H1 (cell line): ENCODE measurements around the gene C14orf132. TPM values are rescaled to one million over a fixed set of nuclear protein-coding genes. Genes with fewer than 3 reads are reported as not detected.

Source experiments
- CTCF ChIA-PET: fragments of 300-600 bp; sonication (Branson Sonifier 250); formaldehyde crosslinking; loops from one replicate; lab custom pipeline; 2021; ENCODE audit not compliant: partially characterized antibody; lab: Charles Lee
- POLR2A ChIA-PET: fragments of 300-600 bp; sonication (Branson Sonifier 250); formaldehyde crosslinking; loops from one replicate; lab custom pipeline; 2021; ENCODE audit warnings: inconsistent platforms; ENCODE audit not compliant: partially characterized antibody; lab: Charles Lee
- DNase-seq, 2 experiments: peaks; one replicate each; pipeline versions ENCODE4 v3.0.0 to v3.0.0-alpha.2; 2010 to 2022; ENCODE audit warnings: low spot score in 2 of 2, low read depth in 1 of 2, mixed read lengths in 1 of 2
- FAIRE-seq: peaks from 2 replicates; lab custom pipeline; 2011; peaks lifted over from hg19 to GRCh38; lab: Jason Lieb, UNC
- H2AFZ ChIP-seq: 2 replicates; pipeline ENCODE4 v1.8.1; 2012; ENCODE audit warnings: low read length, inconsistent platforms
- H2AK5ac ChIP-seq: 2 replicates; pipeline ENCODE4 v1.6.1; 2013; ENCODE audit warnings: low read depth, low read length
- H2BK120ac ChIP-seq: replicated peaks from 2 replicates; pipeline ENCODE3; 2013; ENCODE audit warnings: low read depth, low read length, inconsistent platforms
- H2BK12ac ChIP-seq: 2 replicates; pipeline ENCODE4 v1.6.1; 2013; ENCODE audit warnings: low read depth, low read length
- H2BK15ac ChIP-seq: 2 replicates; pipeline ENCODE4 v1.6.1; 2013; ENCODE audit warnings: low read length
- H2BK20ac ChIP-seq: 2 replicates; pipeline ENCODE4 v1.6.1; 2013; ENCODE audit warnings: low read length
- H2BK5ac ChIP-seq: 2 replicates; pipeline ENCODE4 v1.6.1; 2013; ENCODE audit warnings: low read depth, low read length
- H3K14ac ChIP-seq: 2 replicates; pipeline ENCODE4 v1.6.1; 2013; ENCODE audit warnings: inconsistent platforms; ENCODE audit not compliant: insufficient read length
- H3K18ac ChIP-seq: 2 replicates; pipeline ENCODE4 v1.6.1; 2013; ENCODE audit warnings: low read length; ENCODE audit errors: extremely low read depth
- H3K23ac ChIP-seq: 2 replicates; pipeline ENCODE4 v1.6.1; 2013; ENCODE audit warnings: inconsistent platforms; ENCODE audit not compliant: insufficient read length
- H3K23me2 ChIP-seq: 2 replicates; pipeline ENCODE4 v1.6.1; 2013; ENCODE audit warnings: low read depth, low read length
- H3K27ac ChIP-seq: 2 replicates; pipeline ENCODE4 v1.6.1; 2011; ENCODE audit warnings: low read depth, low read length, inconsistent platforms
- H3K27me3 ChIP-seq, 4 experiments: replicated peaks in 1 of 4; 1 replicate in 1 of 4; 2 replicates in 3 of 4; pipeline versions ENCODE4 v1.6.1 to v1.8.1; 2011 to 2013; ENCODE audit warnings: low read length in 3 of 4, mild to moderate bottlenecking in 3 of 4, inconsistent platforms in 2 of 4, mixed read lengths in 2 of 4, moderate library complexity in 1 of 4; ENCODE audit not compliant: control insufficient read depth in 3 of 4, insufficient read depth in 3 of 4; ENCODE audit errors: extremely low read depth in 1 of 4
- H3K36me3 ChIP-seq, 4 experiments: 2 replicates each; pipeline versions ENCODE4 v1.6.1 to v1.8.1; 2011 to 2013; ENCODE audit warnings: mild to moderate bottlenecking in 4 of 4, low read length in 3 of 4, moderate library complexity in 2 of 4, control low read depth in 1 of 4, inconsistent platforms in 1 of 4; ENCODE audit not compliant: insufficient read depth in 4 of 4, control insufficient read depth in 2 of 4
- H3K4ac ChIP-seq: replicated peaks from 2 replicates; pipeline ENCODE3; 2013; ENCODE audit warnings: low read length, low read depth, mixed read lengths, inconsistent platforms; ENCODE audit not compliant: insufficient read length
- H3K4me1 ChIP-seq, 4 experiments: replicated peaks in 1 of 4; 1 replicate in 1 of 4; 2 replicates in 3 of 4; pipeline versions ENCODE4 v1.6.1 to v1.8.1; 2011 to 2013; ENCODE audit warnings: low read length in 3 of 4, inconsistent platforms in 2 of 4, mixed read lengths in 1 of 4; ENCODE audit not compliant: insufficient read depth in 4 of 4, control insufficient read depth in 3 of 4
- H3K4me2 ChIP-seq, 2 experiments: 2 replicates each; pipeline versions ENCODE4 v1.6.1 to v1.8.1; 2011 to 2013; ENCODE audit warnings: low read depth in 2 of 2, low read length in 2 of 2, control low read depth in 1 of 2, inconsistent platforms in 1 of 2, mild to moderate bottlenecking in 1 of 2; ENCODE audit not compliant: insufficient read depth in 1 of 2
- H3K4me3 ChIP-seq, 4 experiments: fragments of 200-600, 300-600 bp in 1 of 4; sonication (generic), shearing (Covaris generic), sonication (Bioruptor Twin) in 1 of 4; 2 replicates each; pipeline versions ENCODE4 v1.5.1 to v1.8.1; 2011 to 2016; ENCODE audit warnings: low read length in 4 of 4, low read depth in 3 of 4, control low read depth in 2 of 4, inconsistent platforms in 2 of 4, mild to moderate bottlenecking in 2 of 4, mixed read lengths in 1 of 4, moderate library complexity in 1 of 4; ENCODE audit not compliant: insufficient read depth in 2 of 4; ENCODE audit errors: extremely low read depth in 1 of 4
- H3K56ac ChIP-seq: replicated peaks from 2 replicates; pipeline ENCODE3; 2013; ENCODE audit warnings: low read depth, mild to moderate bottlenecking, mixed read lengths, low read length, inconsistent platforms; ENCODE audit not compliant: insufficient read length
- H3K79me1 ChIP-seq: 2 replicates; pipeline ENCODE4 v1.6.1; 2013; ENCODE audit warnings: low read depth, low read length, control low read depth
- H3K79me2 ChIP-seq, 2 experiments: 2 replicates each; pipeline versions ENCODE4 v1.6.1 to v1.8.1; 2012 to 2013; ENCODE audit warnings: low read length in 2 of 2, mild to moderate bottlenecking in 2 of 2, inconsistent platforms in 1 of 2; ENCODE audit not compliant: insufficient read depth in 2 of 2, control insufficient read depth in 1 of 2
- H3K9ac ChIP-seq, 4 experiments: replicated peaks in 1 of 4; 1 replicate in 1 of 4; 2 replicates in 3 of 4; pipeline versions ENCODE4 v1.6.1 to v1.8.1; 2011 to 2013; ENCODE audit warnings: low read depth in 3 of 4, low read length in 3 of 4, control low read depth in 2 of 4, mild to moderate bottlenecking in 2 of 4, moderate library complexity in 2 of 4, inconsistent platforms in 1 of 4; ENCODE audit errors: extremely low read depth in 1 of 4
- H3K9me3 ChIP-seq, 2 experiments: 2 replicates each; pipeline versions ENCODE4 v1.6.1 to v1.8.1; 2012 to 2013; ENCODE audit warnings: mild to moderate bottlenecking in 2 of 2, moderate library complexity in 2 of 2, control low read depth in 1 of 2, inconsistent platforms in 1 of 2, low read depth in 1 of 2, low read length in 1 of 2, mixed read lengths in 1 of 2; ENCODE audit not compliant: insufficient read depth in 2 of 2
- H4K20me1 ChIP-seq, 2 experiments: replicated peaks in 1 of 2; 2 replicates each; pipeline versions ENCODE3 to v1.8.1; 2011 to 2013; ENCODE audit warnings: inconsistent platforms in 2 of 2, low read length in 2 of 2, mild to moderate bottlenecking in 1 of 2; ENCODE audit not compliant: insufficient read depth in 2 of 2, control insufficient read depth in 1 of 2
- H4K5ac ChIP-seq: 2 replicates; pipeline ENCODE4 v1.6.1; 2013; ENCODE audit warnings: low read length, low read depth, mixed read lengths, inconsistent platforms; ENCODE audit not compliant: insufficient read length
- H4K8ac ChIP-seq: 2 replicates; pipeline ENCODE4 v1.8.0; 2013; ENCODE audit warnings: mild to moderate bottlenecking, moderate library complexity, low read length, inconsistent platforms; ENCODE audit not compliant: insufficient read depth; ENCODE audit errors: extremely low read depth
- H4K91ac ChIP-seq: replicated peaks from 2 replicates; pipeline ENCODE3; 2013; ENCODE audit warnings: low read length, mixed read lengths, inconsistent platforms; ENCODE audit not compliant: insufficient read length
- BCL11A ChIP-seq, 2 experiments: IDR thresholded peaks; one replicate each; pipeline ENCODE4 v1.6.1; 2011; ENCODE audit warnings: low read depth in 2 of 2, low read length in 2 of 2, mild to moderate bottlenecking in 2 of 2
- CBX5 ChIP-seq: fragments of 300-800, 300-1000 bp; sonication (generic); IDR thresholded peaks from 2 replicates; pipeline ENCODE4 v1.7.1; 2016; ENCODE audit warnings: antibody characterized with exemption, low read length, low read depth
- EGR1 ChIP-seq: IDR thresholded peaks from 2 replicates; pipeline ENCODE4 v1.6.1; 2011; ENCODE audit warnings: low read depth, low read length, borderline replicate concordance
- EP300 ChIP-seq, 2 experiments: IDR thresholded peaks; 1 replicate in 1 of 2; 2 replicates in 1 of 2; pipeline ENCODE4 v1.6.1; 2011 to 2012; ENCODE audit warnings: low read depth in 2 of 2, low read length in 2 of 2, mild to moderate bottlenecking in 2 of 2, borderline replicate concordance in 1 of 2, inconsistent platforms in 1 of 2, moderate library complexity in 1 of 2
- KDM1A ChIP-seq: fragments of 200-600, 300-600 bp; sonication (generic); IDR thresholded peaks from 2 replicates; pipeline ENCODE4 v1.7.1; 2016; ENCODE audit warnings: mild to moderate bottlenecking, low read length, borderline replicate concordance
- KDM5A ChIP-seq: fragments of 200-600 bp; IDR thresholded peaks from 2 replicates; pipeline ENCODE4 v1.7.1; 2012; ENCODE audit warnings: mild to moderate bottlenecking, low read length, inconsistent platforms, mixed read lengths
- RFX5 ChIP-seq: IDR thresholded peaks from 2 replicates; pipeline ENCODE4 v1.6.1; 2011; ENCODE audit warnings: low read depth, low read length, improper control_type of control experiment, borderline replicate concordance
- RXRA ChIP-seq: IDR thresholded peaks from 2 replicates; pipeline ENCODE4 v1.6.1; 2011; ENCODE audit warnings: low read depth, mild to moderate bottlenecking, low read length, moderate library complexity; ENCODE audit not compliant: insufficient read depth
- SAP30 ChIP-seq: fragments of 300-600 bp; sonication (generic); IDR thresholded peaks from 2 replicates; pipeline ENCODE4 v1.7.1; 2012; ENCODE audit warnings: low read length, moderate library complexity, mild to moderate bottlenecking, inconsistent platforms; ENCODE audit not compliant: insufficient read depth, insufficient replicate concordance
- SP1 ChIP-seq: IDR thresholded peaks from 2 replicates; pipeline ENCODE4 v1.6.1; 2011; ENCODE audit warnings: low read depth, low read length
- TEAD4 ChIP-seq: IDR thresholded peaks from 2 replicates; pipeline ENCODE4 v1.6.1; 2012; ENCODE audit warnings: low read depth, low read length, inconsistent platforms, mixed read lengths
- WGBS, 2 experiments: shearing (Covaris generic) in 1 of 2; methylation state at CpG; one replicate each; pipeline versions ENCODE4 v1.1.6 to v1.1.7; 2013 to 2015; ENCODE audit warnings: low lambda C conversion rate in 2 of 2, mixed read lengths in 2 of 2, inconsistent platforms in 1 of 2, low coverage in 1 of 2, missing lambda C conversion rate in 1 of 2; ENCODE audit not compliant: insufficient replicate concordance in 2 of 2, insufficient coverage in 1 of 2, insufficient read length in 1 of 2; ENCODE audit errors: extremely low coverage in 1 of 2, missing lambda C conversion rate in 1 of 2; 5-methylcytosine and 5-hydroxymethylcytosine counted together
- polyA plus RNA-seq, 7 experiments: library from polyadenylated mRNA; depleted of rRNA in 3 of 7; stranded (reverse) in 5 of 7; unstranded in 2 of 7; fragments of >200 nt in 5 of 7; fragments of 200-250 nt in 2 of 7; gene quantifications; 1 replicate in 5 of 7; 2 replicates in 1 of 7; 4 replicates in 1 of 7; pipeline versions ENCODE4 v1.2.1 to v1.2.3, GENCODE V29; 2011 to 2013; ENCODE audit warnings: missing spikeins in 2 of 7, mixed read lengths in 2 of 7
- total RNA-seq: library from RNA; stranded (reverse); fragmentation: NEBNext Ultra II Directional; extraction: Animal tissue kit (Norgen Biotek cat#: 25700); gene quantifications from 2 replicates; pipeline ENCODE4 v1.2.1, GENCODE V29; 2021
- TF ChIP-seq, protein P1 (sequence below): IDR thresholded peaks from 2 replicates; pipeline ENCODE4 v1.6.1; 2011; ENCODE audit warnings: low read depth, mild to moderate bottlenecking, low read length; ENCODE audit not compliant: insufficient read depth

Gene C14orf132
- total and polyA plus RNA-seq, 2 of the 8 experiments (the other 6 are each of a cell fraction or from before 2014, with no cell fraction given): 11.7 to 32.5 TPM

DNA sequence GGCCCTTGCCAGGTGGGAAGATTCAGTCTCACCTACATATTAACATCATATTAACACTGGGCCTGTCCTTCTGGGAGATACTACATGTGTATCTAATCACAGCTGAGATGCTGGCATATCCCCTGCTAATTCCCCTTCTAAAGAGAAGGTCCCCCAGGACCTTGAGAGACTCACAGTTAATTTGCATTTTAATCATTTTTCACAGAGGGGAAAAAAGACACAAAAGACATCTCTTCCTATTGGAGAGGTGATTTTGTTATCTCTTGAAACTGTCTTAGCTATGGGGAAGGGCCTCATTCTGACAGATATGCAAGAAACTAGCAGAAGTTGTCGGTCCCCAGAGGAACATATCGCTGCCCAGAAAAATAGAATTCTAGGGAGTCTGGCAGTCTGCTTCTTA is 7.5 kb downstream of the C14orf132 start:
- 90% methylated on average over 2 of the region's 2 CpGs; no CpG with 5 or more reads in 1 of the 2 experiments for WGBS, 2 experiments
- Histone ChIP-seq H3K4me1 (peaks cover 0 to 4% (median 1%) of the 10 kb centered on the region in 4 experiments; a peak in 2 of 7 replicates), H3K9ac (no peak overlapping the region), H2BK5ac (no peak overlapping the region), H4K8ac (no peak overlapping the region), H2AK5ac (no peak overlapping the region), H4K5ac (no peak overlapping the region), H3K9me3 (peaks cover 0 to 3% of the 10 kb centered on the region in 2 experiments; a peak in 1 of 4 replicates), H2BK12ac (no peak overlapping the region), H3K23me2 (no peaks in the 10 kb centered on the region), H3K56ac (no peak overlapping the region), H2BK120ac (no peak overlapping the region), H2BK20ac (no peak overlapping the region), H3K4me3 (no peak overlapping the region), H3K14ac (no peak overlapping the region), H3K4ac (no peak overlapping the region), H3K79me1 (no peaks in the 10 kb centered on the region), H3K4me2 (no peak overlapping the region), H3K79me2 (peaks cover under 1 to 36% of the 10 kb centered on the region in 2 experiments; a peak in 2 of 4 replicates), H3K27me3 (no peaks in the 10 kb centered on the region), H3K18ac (no peak overlapping the region), H3K36me3 (no peaks in the 10 kb centered on the region; a peak in 1 of 8 replicates), H2AFZ (no peak overlapping the region), H4K91ac (no peak overlapping the region), H2BK15ac (no peak overlapping the region), H3K23ac (no peak overlapping the region), H3K27ac (no peak overlapping the region), H4K20me1 (peaks cover 3 to 13% of the 10 kb centered on the region in 2 experiments)
- DNase-seq (no peak), FAIRE-seq (no peak)
- POLR2A ChIA-PET: interaction anchor here (2.2 kb wide), 1 partner anchor 8 kb away, joined by 5 read pairs; no protein-coding TSS in a partner anchor
- CTCF ChIA-PET: interaction anchor here (0.9 to 5.6 kb wide), 7 partner anchors 10 to 486 kb away, joined by 3 to 27 read pairs (median 4); no protein-coding TSS in a partner anchor
- TF ChIP-seq KDM1A (no peak), SAP30 (no peak), KDM5A (no peak), RFX5 (no peak), BCL11A (IDR thresholded peaks at IDR 0.05; ENCODE audit: low read depth in 2 of 2, low read length in 2 of 2) (no peak), EP300 (IDR thresholded peaks at IDR 0.05; ENCODE audit: borderline replicate concordance in 1 of 2, low read depth in 2 of 2, low read length in 2 of 2) (no peak), EGR1 (no peak), TEAD4 (no peak), RXRA (no peak), CBX5 (no peak), SP1 (no peak)
- TF ChIP-seq, protein P1, sequence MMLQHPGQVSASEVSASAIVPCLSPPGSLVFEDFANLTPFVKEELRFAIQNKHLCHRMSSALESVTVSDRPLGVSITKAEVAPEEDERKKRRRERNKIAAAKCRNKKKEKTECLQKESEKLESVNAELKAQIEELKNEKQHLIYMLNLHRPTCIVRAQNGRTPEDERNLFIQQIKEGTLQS: no peak
